HG03442 (cell line): ENCODE measurements around the gene MAP7D1.
A peak's percentile ranks its signal among the peaks of the same experiment; 100 is the strongest.
"Not testable (repeated sequence)": the region's sequence is repeated elsewhere in the genome, so short reads cannot be mapped to it uniquely, and the experiment has no call there.

Experiments used
- ATAC-seq: cut with Tn5 transposase; IDR thresholded peaks from one replicate; pipeline ENCODE4 v1.9.1; 2021; ENCODE audit warnings: mild to moderate bottlenecking, moderate library complexity; ENCODE audit not compliant: unreplicated experiment

The MAP7D1 gene

DNA sequence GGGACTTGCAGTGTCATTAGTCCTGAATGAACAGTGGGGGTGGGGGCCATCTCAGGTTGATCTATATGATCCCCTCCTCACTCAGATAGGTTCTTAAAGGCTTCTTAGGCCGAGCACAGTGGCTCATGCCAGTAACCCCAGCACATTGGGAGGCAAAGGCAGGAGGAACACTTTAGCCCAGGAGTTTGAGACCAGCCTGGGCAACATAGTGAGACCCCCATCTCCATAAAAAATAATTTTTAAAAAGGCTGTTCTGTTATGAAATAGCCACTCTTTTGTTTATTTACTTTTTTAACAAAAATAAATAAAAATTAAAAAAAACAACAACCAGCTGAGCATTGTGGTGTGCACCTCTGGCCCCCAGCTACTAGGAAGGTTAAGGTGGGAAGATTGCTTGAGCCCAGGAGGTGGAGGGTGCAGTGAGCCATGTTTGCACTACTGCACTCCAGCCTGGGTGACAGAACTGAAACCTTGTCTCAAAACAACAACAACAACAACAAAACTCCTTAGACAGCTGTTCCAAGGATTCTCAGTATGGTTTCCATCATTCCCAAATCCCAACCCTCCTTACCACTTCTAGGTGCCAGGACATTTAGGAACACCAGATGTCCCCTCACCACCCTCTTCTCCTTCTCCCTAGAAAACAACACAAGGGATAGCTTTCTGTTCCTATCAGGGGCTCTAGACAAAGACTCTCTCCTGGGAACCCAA is 4.7 kb upstream of the MAP7D1 start:
- ATAC-seq, result no peak

DNA sequence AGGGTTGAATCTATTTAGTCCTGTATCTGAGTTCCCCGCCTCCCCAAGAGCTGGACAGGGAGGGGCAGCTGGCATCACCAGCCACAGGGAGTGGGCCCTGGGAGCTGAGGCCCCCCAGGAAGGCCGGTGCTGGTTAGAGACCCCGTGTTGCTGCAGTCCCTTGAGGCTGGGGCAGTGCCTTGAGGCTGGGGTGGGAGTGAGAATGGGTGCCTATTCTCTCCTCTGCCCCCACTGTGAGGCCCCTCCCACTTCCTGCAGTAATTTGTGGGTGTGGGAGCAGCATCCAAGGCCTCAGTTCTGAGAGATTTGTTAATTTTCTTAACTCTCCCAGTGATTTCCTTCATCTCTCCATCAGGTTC is 4.1 kb upstream of the MAP7D1 start:
- no peak for ATAC-seq

DNA sequence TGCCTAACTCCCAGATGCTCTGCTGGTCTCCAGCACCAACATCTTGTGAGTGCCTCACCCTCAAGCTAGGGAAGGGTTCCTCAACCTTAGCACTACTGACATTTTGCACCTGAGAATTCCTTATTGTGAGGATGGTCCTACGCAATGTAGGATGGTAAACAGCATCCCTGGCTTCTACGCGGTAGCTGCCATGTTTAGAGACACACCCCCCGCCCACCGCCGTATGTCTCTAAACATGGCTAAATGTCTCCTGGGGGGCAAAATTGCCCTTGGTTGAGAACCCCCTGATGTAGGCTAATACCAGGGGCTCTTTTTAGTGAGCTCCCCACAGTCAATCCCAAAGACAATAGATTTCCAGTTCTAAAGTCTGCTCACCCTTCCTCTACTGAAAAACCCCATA is 2.5 kb upstream of the MAP7D1 start:
- no peak for ATAC-seq

- no peak for ATAC-seq
Measured at GRCh38 chr1:36154335-36154734, 1.6 kb upstream of the MAP7D1 start.

- ATAC-seq, result no peak
Measured at GRCh38 chr1:36154765-36155407, 1.1 kb upstream of the MAP7D1 start.

- peak; percentile 10 for ATAC-seq
Measured at GRCh38 chr1:36156329-36157114, 562 bp downstream of the MAP7D1 start.

GRCh38 chr1:36157115-36157903 is 1.3 kb downstream of the MAP7D1 start:
- ATAC-seq, result no peak

GRCh38 chr1:36157973-36158826 is 2.2 kb downstream of the MAP7D1 start:
- no peak for ATAC-seq

DNA sequence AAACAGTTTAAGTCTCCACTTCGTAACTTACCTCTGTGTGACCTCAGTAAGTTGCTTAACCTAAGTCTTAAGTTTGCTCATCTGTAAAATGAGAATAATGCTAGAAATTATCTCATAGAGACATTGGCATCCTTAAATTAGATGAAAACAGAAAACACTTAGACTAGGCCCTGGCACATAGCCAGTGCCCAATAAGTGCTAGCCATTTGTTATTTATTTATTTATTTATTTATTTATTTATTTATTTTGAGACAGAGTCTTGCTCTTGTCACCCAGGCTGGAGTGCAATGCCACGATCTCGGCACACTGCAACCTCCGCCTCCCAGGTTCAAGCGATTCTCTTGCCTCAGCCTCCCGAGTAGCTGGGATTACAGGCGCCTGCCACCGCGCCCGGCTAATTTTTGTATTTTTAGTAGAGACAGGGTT is 2.9 kb downstream of the MAP7D1 start:
- not testable (repeated sequence) for ATAC-seq

DNA sequence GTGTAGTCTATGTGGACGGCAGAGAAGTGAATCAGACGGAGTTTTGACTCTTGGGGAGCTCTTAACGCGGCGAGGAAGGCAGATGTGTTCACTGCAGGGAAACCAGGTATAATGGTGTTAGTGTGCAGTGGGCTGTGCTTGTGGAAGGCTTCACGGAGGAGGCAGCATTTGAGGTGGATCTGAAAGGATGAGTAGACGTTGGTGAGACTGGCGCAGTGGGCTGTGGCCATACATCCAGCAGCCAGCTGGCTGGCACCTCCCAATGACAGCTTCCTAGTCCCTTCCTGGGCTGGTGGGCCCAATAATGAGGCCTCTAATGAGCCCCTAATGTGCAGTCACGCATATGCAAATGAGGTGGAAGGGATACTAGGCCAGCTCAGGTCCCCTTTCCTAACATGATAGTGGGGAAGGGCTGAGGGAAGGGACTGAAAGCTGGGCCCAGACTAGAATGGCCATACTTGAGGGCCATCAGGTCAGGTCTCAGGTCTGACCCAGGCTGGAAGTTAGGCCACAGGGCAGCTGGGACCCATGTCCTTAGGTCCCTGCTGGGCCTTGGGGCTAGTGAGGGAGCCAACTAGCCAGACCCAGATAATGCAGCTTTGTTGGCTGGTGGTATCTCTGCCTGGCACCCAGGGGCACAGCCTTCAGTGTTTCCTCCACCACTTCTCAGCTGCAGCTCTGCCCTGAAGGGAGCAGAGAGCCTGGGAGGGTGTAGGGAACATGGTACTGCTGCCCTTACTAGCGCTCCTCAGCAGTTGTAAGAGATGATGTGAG is 3.8 kb downstream of the MAP7D1 start:
- no peak for ATAC-seq

GRCh38 chr1:36160388-36160948 is 4.5 kb downstream of the MAP7D1 start:
- ATAC-seq, result no peak

- ATAC-seq, result no peak
Measured at GRCh38 chr1:36160949-36161485, 5.1 kb downstream of the MAP7D1 start.

DNA sequence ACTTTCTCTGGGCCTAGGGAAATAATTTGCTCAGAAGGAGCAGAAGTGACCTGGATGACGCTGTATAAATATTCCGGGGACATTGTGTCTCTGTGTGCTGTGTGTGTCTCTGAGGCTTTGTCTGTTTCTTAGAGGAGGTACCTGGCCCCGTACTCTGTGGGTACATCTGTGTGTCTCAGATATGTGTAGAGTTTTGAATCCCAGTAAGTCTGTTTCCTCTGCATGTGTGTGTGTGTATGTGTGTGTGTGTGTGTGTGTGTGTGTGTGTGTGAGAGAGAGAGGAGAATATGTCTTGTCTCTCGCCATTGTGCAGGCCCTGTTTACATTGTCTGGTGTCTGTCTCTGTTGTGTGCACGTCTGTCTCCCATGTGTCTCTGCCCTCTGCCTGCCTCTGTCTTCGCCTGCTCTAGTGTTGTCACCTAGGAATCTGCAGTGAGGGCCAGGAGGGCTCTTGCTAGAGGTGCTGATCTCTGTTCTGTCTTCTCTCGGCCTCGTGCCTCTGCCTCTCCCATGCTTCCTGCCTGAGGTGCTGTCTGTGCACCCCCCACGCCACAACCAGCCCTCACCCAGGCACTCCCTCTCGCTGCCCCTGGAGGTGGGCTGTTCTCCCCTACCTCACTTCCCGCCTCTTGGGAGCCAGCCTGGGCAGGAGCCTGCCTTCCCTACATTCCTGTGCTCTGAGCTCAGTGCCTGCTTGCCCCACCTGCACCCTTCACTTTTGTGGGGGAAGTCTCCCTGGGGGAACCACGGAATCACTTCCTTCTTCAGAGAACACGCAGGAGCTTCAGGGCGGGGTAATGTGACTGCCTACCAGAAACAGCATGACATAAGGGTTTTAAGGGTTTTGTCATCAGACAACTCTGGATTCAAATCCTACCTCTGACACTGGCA is 5.9 kb downstream of the MAP7D1 start:
- no peak for ATAC-seq

GRCh38 chr1:36162680-36163239 is 6.8 kb downstream of the MAP7D1 start:
- no peak for ATAC-seq

GRCh38 chr1:36163426-36163825 is 7.5 kb downstream of the MAP7D1 start:
- ATAC-seq, result no peak

GRCh38 chr1:36164361-36164760 is 8.4 kb downstream of the MAP7D1 start:
- no peak for ATAC-seq

- ATAC-seq, result no peak
Measured at GRCh38 chr1:36165145-36165544, 9.2 kb downstream of the MAP7D1 start.

GRCh38 chr1:36166136-36166535 is 10.2 kb downstream of the MAP7D1 start:
- ATAC-seq, result no peak
